ENCODE results near the gene TPPP. TPM values are rescaled to one million over a fixed set of nuclear protein-coding genes. Genes with fewer than 3 reads are reported as not detected.

The TPPP gene
- total RNA-seq, 1 experiment from 2014 or later, result 0.05 TPM

Other genes starting within 250 kb of the TPPP start
- 4.7 and 5.8 TPM in 2 replicates for gene SLC9A3, start 168.9 kb downstream of the TPPP start, total RNA-seq (2014; rRNA removed; shearing (Covaris generic))
- gene CEP72, start 81.0 kb downstream of the TPPP start, total RNA-seq (2014; rRNA removed; shearing (Covaris generic)), result 4.6 and 14.8 TPM in 2 replicates
- 0.26 and 2.3 TPM in 2 replicates for gene ZDHHC11B, start 91.4 kb upstream of the TPPP start, total RNA-seq (2014; rRNA removed; shearing (Covaris generic))
- 1.0 and 4.3 TPM in 2 replicates for gene ZDHHC11, start 157.6 kb upstream of the TPPP start, total RNA-seq (2014; rRNA removed; shearing (Covaris generic))
- gene BRD9, start 199.4 kb upstream of the TPPP start, total RNA-seq (2014; rRNA removed; shearing (Covaris generic)), result 29.9 and 38.8 TPM in 2 replicates
- 92.9 and 108 TPM in 2 replicates for gene TRIP13, start 199.5 kb upstream of the TPPP start, total RNA-seq (2014; rRNA removed; shearing (Covaris generic))

Data from A172 (cell line).